DOHH2 (cell line): ENCODE measurements around the gene MYL5.

ENCODE experiments used
- EZH2phosphoT487 ChIP-seq: fragments of 200-600 bp; sonication (generic); IDR thresholded peaks from 2 replicates; pipeline ENCODE4 v1.6.1; 2017; ENCODE audit warnings: borderline replicate concordance, mild to moderate bottlenecking, antibody characterized with exemption, low read length, moderate library complexity, mixed read lengths
- TF ChIP-seq, protein P1 (sequence below): fragments of 200-600 bp; sonication (generic); IDR thresholded peaks from one replicate; pipeline ENCODE4 v1.5.1; 2014; ENCODE audit warnings: antibody characterized with exemption, mild to moderate bottlenecking, low read depth, low read length; ENCODE audit not compliant: poor library complexity, severe bottlenecking

DNA sequence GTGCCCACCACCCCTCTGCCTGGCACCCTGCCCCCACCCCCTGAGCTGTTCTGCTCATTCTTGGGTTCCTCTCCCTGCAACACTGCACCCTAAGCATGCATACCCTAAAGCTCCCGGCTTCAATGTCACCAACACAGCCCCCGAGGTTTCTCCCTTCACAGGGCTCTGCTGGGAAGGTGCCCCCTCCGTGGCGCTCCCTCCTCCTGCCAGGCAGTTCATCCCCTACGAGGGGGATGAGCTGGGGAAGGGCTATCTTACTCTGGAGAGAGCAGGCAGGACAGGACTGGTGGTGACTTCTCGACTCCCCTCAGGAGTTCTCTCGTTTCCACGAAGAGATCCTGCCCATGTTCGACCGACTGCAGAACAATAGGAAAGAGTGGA lies 6.8 kb upstream of the MYL5 start:
- TF ChIP-seq, protein P1, sequence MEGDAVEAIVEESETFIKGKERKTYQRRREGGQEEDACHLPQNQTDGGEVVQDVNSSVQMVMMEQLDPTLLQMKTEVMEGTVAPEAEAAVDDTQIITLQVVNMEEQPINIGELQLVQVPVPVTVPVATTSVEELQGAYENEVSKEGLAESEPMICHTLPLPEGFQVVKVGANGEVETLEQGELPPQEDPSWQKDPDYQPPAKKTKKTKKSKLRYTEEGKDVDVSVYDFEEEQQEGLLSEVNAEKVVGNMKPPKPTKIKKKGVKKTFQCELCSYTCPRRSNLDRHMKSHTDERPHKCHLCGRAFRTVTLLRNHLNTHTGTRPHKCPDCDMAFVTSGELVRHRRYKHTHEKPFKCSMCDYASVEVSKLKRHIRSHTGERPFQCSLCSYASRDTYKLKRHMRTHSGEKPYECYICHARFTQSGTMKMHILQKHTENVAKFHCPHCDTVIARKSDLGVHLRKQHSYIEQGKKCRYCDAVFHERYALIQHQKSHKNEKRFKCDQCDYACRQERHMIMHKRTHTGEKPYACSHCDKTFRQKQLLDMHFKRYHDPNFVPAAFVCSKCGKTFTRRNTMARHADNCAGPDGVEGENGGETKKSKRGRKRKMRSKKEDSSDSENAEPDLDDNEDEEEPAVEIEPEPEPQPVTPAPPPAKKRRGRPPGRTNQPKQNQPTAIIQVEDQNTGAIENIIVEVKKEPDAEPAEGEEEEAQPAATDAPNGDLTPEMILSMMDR = no peak
- no peak for TF ChIP-seq EZH2phosphoT487
